ENCODE results near the gene NUTF2. TPM values are rescaled to one million over a fixed set of nuclear protein-coding genes. Genes with fewer than 3 reads are reported as not detected.
"Not testable (repeated sequence)": the region's sequence is repeated elsewhere in the genome, so short reads cannot be mapped to it uniquely, and the experiment has no call there.

NUTF2 gene
- total RNA-seq, 1 donor from 2014 or later = 156 TPM

- no peak for TF ChIP-seq CTCF (IDR thresholded peaks at IDR 0.05; ENCODE audit: insufficient read depth, low read length, poor library complexity, severe bottlenecking)
- no peak for DNase-seq (ENCODE audit: low read depth)
- no peak overlapping the region for H3K4me3 ChIP-seq (ENCODE audit: low read depth, low read length)
- no peaks in the 10 kb centered on the region for H3K27me3 ChIP-seq (ENCODE audit: control insufficient read depth, insufficient read depth, low read length)
- H3K36me3 ChIP-seq (ENCODE audit: control insufficient read depth, insufficient read depth, low read length) = peaks cover 2% of the 10 kb centered on the region
Measured at GRCh38 chr16:67909056-67909742, 62.5 kb downstream of the NUTF2 start.

- no peak overlapping the region for H3K4me3 ChIP-seq (ENCODE audit: low read depth, low read length)
- no peak for TF ChIP-seq CTCF (IDR thresholded peaks at IDR 0.05; ENCODE audit: insufficient read depth, low read length, poor library complexity, severe bottlenecking)
- H3K27me3 ChIP-seq (ENCODE audit: control insufficient read depth, insufficient read depth, low read length) = no peaks in the 10 kb centered on the region
- H3K36me3 ChIP-seq (ENCODE audit: control insufficient read depth, insufficient read depth, low read length) = peaks cover 2% of the 10 kb centered on the region
- DNase-seq (ENCODE audit: low read depth) = no peak
Measured at GRCh38 chr16:67910158-67910557, 63.4 kb downstream of the NUTF2 start.

- H3K27me3 ChIP-seq (ENCODE audit: control insufficient read depth, insufficient read depth, low read length) = no peaks in the 10 kb centered on the region
- no peak for TF ChIP-seq CTCF (IDR thresholded peaks at IDR 0.05; ENCODE audit: insufficient read depth, low read length, poor library complexity, severe bottlenecking)
- DNase-seq (ENCODE audit: low read depth) = no peak
- H3K4me3 ChIP-seq (ENCODE audit: low read depth, low read length) = no peak overlapping the region
- peaks cover 1% of the 10 kb centered on the region for H3K36me3 ChIP-seq (ENCODE audit: control insufficient read depth, insufficient read depth, low read length)
Measured at GRCh38 chr16:67914758-67915495, 68.2 kb downstream of the NUTF2 start.

GRCh38 chr16:67915496-67915769 lies 68.7 kb downstream of the NUTF2 start:
- H3K4me3 ChIP-seq (ENCODE audit: low read depth, low read length); H3K27me3 ChIP-seq (ENCODE audit: control insufficient read depth, insufficient read depth, low read length); DNase-seq (ENCODE audit: low read depth); H3K36me3 ChIP-seq (ENCODE audit: control insufficient read depth, insufficient read depth, low read length): not testable (repeated sequence)

GRCh38 chr16:67915831-67916723 lies 69.3 kb downstream of the NUTF2 start:
- Histone ChIP-seq H3K36me3 (ENCODE audit: control insufficient read depth, insufficient read depth, low read length) (no peaks in the 10 kb centered on the region), H3K27me3 (ENCODE audit: control insufficient read depth, insufficient read depth, low read length) (no peaks in the 10 kb centered on the region), H3K4me3 (ENCODE audit: low read depth, low read length) (no peak overlapping the region)
- DNase-seq (ENCODE audit: low read depth) = no peak
- TF ChIP-seq CTCF (IDR thresholded peaks at IDR 0.05; ENCODE audit: insufficient read depth, low read length, poor library complexity, severe bottlenecking) = no peak
